H1 (cell line): Measurements from ENCODE around the gene TTC24. TPM values are rescaled to one million over a fixed set of nuclear protein-coding genes. Genes with fewer than 3 reads are reported as not detected.

Experiments used
- CTCF ChIA-PET: fragments of 300-600 bp; sonication (Branson Sonifier 250); formaldehyde crosslinking; loops from one replicate; lab custom pipeline; 2021; ENCODE audit not compliant: partially characterized antibody; lab: Charles Lee
- POLR2A ChIA-PET: fragments of 300-600 bp; sonication (Branson Sonifier 250); formaldehyde crosslinking; loops from one replicate; lab custom pipeline; 2021; ENCODE audit warnings: inconsistent platforms; ENCODE audit not compliant: partially characterized antibody; lab: Charles Lee
- DNase-seq, 2 experiments: peaks; one replicate each; pipeline versions ENCODE4 v3.0.0 to v3.0.0-alpha.2; 2010 to 2022; ENCODE audit warnings: low spot score in 2 of 2, low read depth in 1 of 2, mixed read lengths in 1 of 2
- FAIRE-seq: peaks from 2 replicates; lab custom pipeline; 2011; peaks lifted over from hg19 to GRCh38; lab: Jason Lieb, UNC
- H2AFZ ChIP-seq: 2 replicates; pipeline ENCODE4 v1.8.1; 2012; ENCODE audit warnings: low read length, inconsistent platforms
- H2AK5ac ChIP-seq: 2 replicates; pipeline ENCODE4 v1.6.1; 2013; ENCODE audit warnings: low read depth, low read length
- H2BK120ac ChIP-seq: replicated peaks from 2 replicates; pipeline ENCODE3; 2013; ENCODE audit warnings: low read depth, low read length, inconsistent platforms
- H2BK12ac ChIP-seq: 2 replicates; pipeline ENCODE4 v1.6.1; 2013; ENCODE audit warnings: low read depth, low read length
- H2BK15ac ChIP-seq: 2 replicates; pipeline ENCODE4 v1.6.1; 2013; ENCODE audit warnings: low read length
- H2BK20ac ChIP-seq: 2 replicates; pipeline ENCODE4 v1.6.1; 2013; ENCODE audit warnings: low read length
- H2BK5ac ChIP-seq: 2 replicates; pipeline ENCODE4 v1.6.1; 2013; ENCODE audit warnings: low read depth, low read length
- H3K14ac ChIP-seq: 2 replicates; pipeline ENCODE4 v1.6.1; 2013; ENCODE audit warnings: inconsistent platforms; ENCODE audit not compliant: insufficient read length
- H3K18ac ChIP-seq: 2 replicates; pipeline ENCODE4 v1.6.1; 2013; ENCODE audit warnings: low read length; ENCODE audit errors: extremely low read depth
- H3K23ac ChIP-seq: 2 replicates; pipeline ENCODE4 v1.6.1; 2013; ENCODE audit warnings: inconsistent platforms; ENCODE audit not compliant: insufficient read length
- H3K23me2 ChIP-seq: 2 replicates; pipeline ENCODE4 v1.6.1; 2013; ENCODE audit warnings: low read depth, low read length
- H3K27ac ChIP-seq: 2 replicates; pipeline ENCODE4 v1.6.1; 2011; ENCODE audit warnings: low read depth, low read length, inconsistent platforms
- H3K27me3 ChIP-seq, 4 experiments: replicated peaks in 1 of 4; 1 replicate in 1 of 4; 2 replicates in 3 of 4; pipeline versions ENCODE4 v1.6.1 to v1.8.1; 2011 to 2013; ENCODE audit warnings: low read length in 3 of 4, mild to moderate bottlenecking in 3 of 4, inconsistent platforms in 2 of 4, mixed read lengths in 2 of 4, moderate library complexity in 1 of 4; ENCODE audit not compliant: control insufficient read depth in 3 of 4, insufficient read depth in 3 of 4; ENCODE audit errors: extremely low read depth in 1 of 4
- H3K36me3 ChIP-seq, 4 experiments: 2 replicates each; pipeline versions ENCODE4 v1.6.1 to v1.8.1; 2011 to 2013; ENCODE audit warnings: mild to moderate bottlenecking in 4 of 4, low read length in 3 of 4, moderate library complexity in 2 of 4, control low read depth in 1 of 4, inconsistent platforms in 1 of 4; ENCODE audit not compliant: insufficient read depth in 4 of 4, control insufficient read depth in 2 of 4
- H3K4ac ChIP-seq: replicated peaks from 2 replicates; pipeline ENCODE3; 2013; ENCODE audit warnings: low read length, low read depth, mixed read lengths, inconsistent platforms; ENCODE audit not compliant: insufficient read length
- H3K4me1 ChIP-seq, 4 experiments: replicated peaks in 1 of 4; 1 replicate in 1 of 4; 2 replicates in 3 of 4; pipeline versions ENCODE4 v1.6.1 to v1.8.1; 2011 to 2013; ENCODE audit warnings: low read length in 3 of 4, inconsistent platforms in 2 of 4, mixed read lengths in 1 of 4; ENCODE audit not compliant: insufficient read depth in 4 of 4, control insufficient read depth in 3 of 4
- H3K4me2 ChIP-seq, 2 experiments: 2 replicates each; pipeline versions ENCODE4 v1.6.1 to v1.8.1; 2011 to 2013; ENCODE audit warnings: low read depth in 2 of 2, low read length in 2 of 2, control low read depth in 1 of 2, inconsistent platforms in 1 of 2, mild to moderate bottlenecking in 1 of 2; ENCODE audit not compliant: insufficient read depth in 1 of 2
- H3K4me3 ChIP-seq, 4 experiments: fragments of 200-600, 300-600 bp in 1 of 4; sonication (generic), shearing (Covaris generic), sonication (Bioruptor Twin) in 1 of 4; 2 replicates each; pipeline versions ENCODE4 v1.5.1 to v1.8.1; 2011 to 2016; ENCODE audit warnings: low read length in 4 of 4, low read depth in 3 of 4, control low read depth in 2 of 4, inconsistent platforms in 2 of 4, mild to moderate bottlenecking in 2 of 4, mixed read lengths in 1 of 4, moderate library complexity in 1 of 4; ENCODE audit not compliant: insufficient read depth in 2 of 4; ENCODE audit errors: extremely low read depth in 1 of 4
- H3K56ac ChIP-seq: replicated peaks from 2 replicates; pipeline ENCODE3; 2013; ENCODE audit warnings: low read depth, mild to moderate bottlenecking, mixed read lengths, low read length, inconsistent platforms; ENCODE audit not compliant: insufficient read length
- H3K79me1 ChIP-seq: 2 replicates; pipeline ENCODE4 v1.6.1; 2013; ENCODE audit warnings: low read depth, low read length, control low read depth
- H3K79me2 ChIP-seq, 2 experiments: 2 replicates each; pipeline versions ENCODE4 v1.6.1 to v1.8.1; 2012 to 2013; ENCODE audit warnings: low read length in 2 of 2, mild to moderate bottlenecking in 2 of 2, inconsistent platforms in 1 of 2; ENCODE audit not compliant: insufficient read depth in 2 of 2, control insufficient read depth in 1 of 2
- H3K9ac ChIP-seq, 4 experiments: replicated peaks in 1 of 4; 1 replicate in 1 of 4; 2 replicates in 3 of 4; pipeline versions ENCODE4 v1.6.1 to v1.8.1; 2011 to 2013; ENCODE audit warnings: low read depth in 3 of 4, low read length in 3 of 4, control low read depth in 2 of 4, mild to moderate bottlenecking in 2 of 4, moderate library complexity in 2 of 4, inconsistent platforms in 1 of 4; ENCODE audit errors: extremely low read depth in 1 of 4
- H3K9me3 ChIP-seq, 2 experiments: 2 replicates each; pipeline versions ENCODE4 v1.6.1 to v1.8.1; 2012 to 2013; ENCODE audit warnings: mild to moderate bottlenecking in 2 of 2, moderate library complexity in 2 of 2, control low read depth in 1 of 2, inconsistent platforms in 1 of 2, low read depth in 1 of 2, low read length in 1 of 2, mixed read lengths in 1 of 2; ENCODE audit not compliant: insufficient read depth in 2 of 2
- H4K20me1 ChIP-seq, 2 experiments: replicated peaks in 1 of 2; 2 replicates each; pipeline versions ENCODE3 to v1.8.1; 2011 to 2013; ENCODE audit warnings: inconsistent platforms in 2 of 2, low read length in 2 of 2, mild to moderate bottlenecking in 1 of 2; ENCODE audit not compliant: insufficient read depth in 2 of 2, control insufficient read depth in 1 of 2
- H4K5ac ChIP-seq: 2 replicates; pipeline ENCODE4 v1.6.1; 2013; ENCODE audit warnings: low read length, low read depth, mixed read lengths, inconsistent platforms; ENCODE audit not compliant: insufficient read length
- H4K8ac ChIP-seq: 2 replicates; pipeline ENCODE4 v1.8.0; 2013; ENCODE audit warnings: mild to moderate bottlenecking, moderate library complexity, low read length, inconsistent platforms; ENCODE audit not compliant: insufficient read depth; ENCODE audit errors: extremely low read depth
- H4K91ac ChIP-seq: replicated peaks from 2 replicates; pipeline ENCODE3; 2013; ENCODE audit warnings: low read length, mixed read lengths, inconsistent platforms; ENCODE audit not compliant: insufficient read length
- ASH2L ChIP-seq: fragments of 200-600, 300-600 bp; sonication (generic); IDR thresholded peaks from one replicate; pipeline ENCODE4 v1.7.1; 2017; ENCODE audit warnings: low read length
- EZH2 ChIP-seq: fragments of 200-600 bp; sonication (generic); IDR thresholded peaks from 2 replicates; pipeline ENCODE4 v1.7.1; 2012; ENCODE audit warnings: low read depth, mild to moderate bottlenecking, moderate library complexity, low read length, inconsistent platforms; ENCODE audit not compliant: severe bottlenecking
- KDM4A ChIP-seq: IDR thresholded peaks from one replicate; pipeline ENCODE4 v1.7.1; 2012; ENCODE audit warnings: low read depth, mild to moderate bottlenecking, moderate library complexity, low read length, inconsistent platforms; ENCODE audit not compliant: severe bottlenecking
- NANOG ChIP-seq: IDR thresholded peaks from 2 replicates; pipeline ENCODE4 v1.6.1; 2011; ENCODE audit warnings: low read length, low read depth, mild to moderate bottlenecking, inconsistent platforms; ENCODE audit not compliant: insufficient read depth, poor library complexity, severe bottlenecking
- SP4 ChIP-seq: IDR thresholded peaks from 2 replicates; pipeline ENCODE4 v1.6.1; 2012; ENCODE audit warnings: low read length, inconsistent platforms
- SRF ChIP-seq: IDR thresholded peaks from 2 replicates; pipeline ENCODE4 v1.6.1; 2011; ENCODE audit warnings: mild to moderate bottlenecking, low read depth, low read length, moderate library complexity
- SUZ12 ChIP-seq: fragments of 200-600 bp; sonication (generic); IDR thresholded peaks from 2 replicates; pipeline ENCODE4 v1.6.1; 2012; ENCODE audit warnings: mild to moderate bottlenecking, inconsistent platforms, low read length, moderate library complexity, mixed read lengths
- YY1 ChIP-seq: IDR thresholded peaks from 2 replicates; pipeline ENCODE4 v1.6.1; 2011; ENCODE audit warnings: low read depth, mild to moderate bottlenecking, low read length
- WGBS, 2 experiments: shearing (Covaris generic) in 1 of 2; methylation state at CpG; one replicate each; pipeline versions ENCODE4 v1.1.6 to v1.1.7; 2013 to 2015; ENCODE audit warnings: low lambda C conversion rate in 2 of 2, mixed read lengths in 2 of 2, inconsistent platforms in 1 of 2, low coverage in 1 of 2, missing lambda C conversion rate in 1 of 2; ENCODE audit not compliant: insufficient replicate concordance in 2 of 2, insufficient coverage in 1 of 2, insufficient read length in 1 of 2; ENCODE audit errors: extremely low coverage in 1 of 2, missing lambda C conversion rate in 1 of 2; 5-methylcytosine and 5-hydroxymethylcytosine counted together
- polyA plus RNA-seq, 7 experiments: library from polyadenylated mRNA; depleted of rRNA in 3 of 7; stranded (reverse) in 5 of 7; unstranded in 2 of 7; fragments of >200 nt in 5 of 7; fragments of 200-250 nt in 2 of 7; gene quantifications; 1 replicate in 5 of 7; 2 replicates in 1 of 7; 4 replicates in 1 of 7; pipeline versions ENCODE4 v1.2.1 to v1.2.3, GENCODE V29; 2011 to 2013; ENCODE audit warnings: missing spikeins in 2 of 7, mixed read lengths in 2 of 7
- total RNA-seq: library from RNA; stranded (reverse); fragmentation: NEBNext Ultra II Directional; extraction: Animal tissue kit (Norgen Biotek cat#: 25700); gene quantifications from 2 replicates; pipeline ENCODE4 v1.2.1, GENCODE V29; 2021
- TF ChIP-seq, protein P1 (sequence below): IDR thresholded peaks from 2 replicates; pipeline ENCODE4 v1.6.1; 2012; ENCODE audit warnings: inconsistent platforms
- TF ChIP-seq, protein P2 (sequence below): IDR thresholded peaks from 2 replicates; pipeline ENCODE4 v1.6.1; 2012; ENCODE audit warnings: low read length, inconsistent platforms

Gene TTC24
- total and polyA plus RNA-seq, 2 of the 8 experiments (the other 6 are each of a cell fraction or from before 2014, with no cell fraction given) = 0.08 TPM; not detected in 1

DNA sequence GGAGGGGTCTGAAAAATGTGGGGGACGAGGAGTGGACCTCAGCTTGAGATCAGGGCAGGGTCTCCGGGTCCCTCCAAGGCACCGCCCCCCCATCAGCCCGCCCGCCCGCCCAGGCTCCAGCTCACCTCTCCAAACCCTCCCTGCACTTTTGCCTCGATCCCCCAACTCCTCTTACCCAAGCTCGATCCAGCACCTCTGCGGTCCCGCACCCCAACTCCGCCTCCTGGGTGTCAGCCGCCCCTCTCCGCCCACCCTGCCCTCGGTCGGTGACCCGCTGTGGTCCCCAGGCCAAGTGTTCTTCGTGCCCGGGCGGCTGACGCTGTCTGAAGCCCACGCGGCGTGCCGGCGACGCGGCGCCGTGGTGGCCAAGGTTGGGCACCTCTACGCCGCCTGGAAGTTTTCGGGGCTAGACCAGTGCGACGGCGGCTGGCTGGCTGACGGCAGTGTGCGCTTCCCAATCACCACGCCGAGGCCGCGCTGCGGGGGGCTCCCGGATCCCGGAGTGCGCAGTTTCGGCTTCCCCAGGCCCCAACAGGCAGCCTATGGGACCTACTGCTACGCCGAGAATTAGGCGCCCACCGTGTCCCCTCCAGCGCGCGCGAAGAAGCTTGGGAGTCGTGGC, 45.4 kb downstream of the TTC24 start:
- Histone ChIP-seq H4K5ac (no peak overlapping the region), H2BK20ac (no peak overlapping the region), H3K79me2 (no peaks in the 10 kb centered on the region), H2AK5ac (no peak overlapping the region), H3K23me2 (peaks cover 20% of the 10 kb centered on the region; the same call in 1 of the 2 replicates), H3K79me1 (no peaks in the 10 kb centered on the region), H2AFZ (peak overlapping the region; percentile 20; the same call in 1 of the 2 replicates), H3K4me2 (peak overlapping the region; percentile 81 to 99), H3K14ac (no peak overlapping the region), H3K9ac (peak overlapping the region in 2 of 4 experiments; percentile 14 to 43; a peak in 1 of 7 replicates), H3K36me3 (no peaks in the 10 kb centered on the region; a peak in 1 of 8 replicates), H2BK5ac (no peak overlapping the region), H4K8ac (peak overlapping the region; percentile 84), H3K23ac (no peak overlapping the region), H3K4me1 (peaks cover 0 to 9% (median 2%) of the 10 kb centered on the region in 4 experiments; a peak in 5 of 7 replicates), H2BK15ac (peak overlapping the region; percentile 65; the same call in 1 of the 2 replicates), H3K18ac (peak overlapping the region; percentile 15; the same call in 1 of the 2 replicates), H4K91ac (no peak overlapping the region), H2BK120ac (no peak overlapping the region), H3K27me3 (peaks cover 31 to 57% (median 41%) of the 10 kb centered on the region in 4 experiments), H3K4ac (no peak overlapping the region), H4K20me1 (peaks cover 0 to 1% of the 10 kb centered on the region in 2 experiments), H3K9me3 (no peaks in the 10 kb centered on the region), H3K27ac (no peak overlapping the region), H3K56ac (no peak overlapping the region), H3K4me3 (peak overlapping the region; percentile 44 to 71 (median 48)), H2BK12ac (no peak overlapping the region)
- ChIA-PET POLR2A (interaction anchor here (0.6 to 5.8 kb wide), 15 partner anchors 16 to 166 kb away, joined by 3 to 46 read pairs (median 5); partner anchors contain the start of genes BCAN and NES), CTCF (interaction anchor here (0.5 to 43.0 kb wide), 31 partner anchors 8 to 288 kb away, joined by 3 to 868 read pairs (median 4); partner anchors contain the start of genes BCAN, CRABP2, ISG20L2 and MEF2D)
- FAIRE-seq (no peak), DNase-seq (no peak)
- 2% methylated on average over 46 of the region's 55 CpGs; no CpG with 5 or more reads in 1 of the 2 experiments for WGBS, 2 experiments
- no peak for TF ChIP-seq ASH2L
- no peak for TF ChIP-seq YY1
- TF ChIP-seq SP4 = no peak
- TF ChIP-seq, protein P1, sequence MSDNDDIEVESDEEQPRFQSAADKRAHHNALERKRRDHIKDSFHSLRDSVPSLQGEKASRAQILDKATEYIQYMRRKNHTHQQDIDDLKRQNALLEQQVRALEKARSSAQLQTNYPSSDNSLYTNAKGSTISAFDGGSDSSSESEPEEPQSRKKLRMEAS = peak; percentile 27; the same call in 1 of the 2 replicates
- no peak for TF ChIP-seq SRF
- TF ChIP-seq, protein P2, sequence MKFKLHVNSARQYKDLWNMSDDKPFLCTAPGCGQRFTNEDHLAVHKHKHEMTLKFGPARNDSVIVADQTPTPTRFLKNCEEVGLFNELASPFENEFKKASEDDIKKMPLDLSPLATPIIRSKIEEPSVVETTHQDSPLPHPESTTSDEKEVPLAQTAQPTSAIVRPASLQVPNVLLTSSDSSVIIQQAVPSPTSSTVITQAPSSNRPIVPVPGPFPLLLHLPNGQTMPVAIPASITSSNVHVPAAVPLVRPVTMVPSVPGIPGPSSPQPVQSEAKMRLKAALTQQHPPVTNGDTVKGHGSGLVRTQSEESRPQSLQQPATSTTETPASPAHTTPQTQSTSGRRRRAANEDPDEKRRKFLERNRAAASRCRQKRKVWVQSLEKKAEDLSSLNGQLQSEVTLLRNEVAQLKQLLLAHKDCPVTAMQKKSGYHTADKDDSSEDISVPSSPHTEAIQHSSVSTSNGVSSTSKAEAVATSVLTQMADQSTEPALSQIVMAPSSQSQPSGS = no peak
- peak; percentile 44 for TF ChIP-seq EZH2
- peak; percentile 74; the same call in 1 of the 2 replicates for TF ChIP-seq SUZ12
- TF ChIP-seq KDM4A = no peak
- TF ChIP-seq NANOG = no peak
